Endothelial cell (in vitro differentiated cells): ENCODE results near the gene PLCB2. TPM values are rescaled to one million over a fixed set of nuclear protein-coding genes. Genes with fewer than 3 reads are reported as not detected.

Experiments
- DNase-seq: peaks from one replicate; pipeline ENCODE4 v3.0.0; 2021; ENCODE audit warnings: low spot score
- H3K27ac Mint-ChIP-seq: one replicate; pipeline ENCODE4 v1.8.0; 2021; ENCODE audit warnings: mixed read lengths, inconsistent platforms; ENCODE audit not compliant: unreplicated experiment
- H3K27me3 Mint-ChIP-seq: one replicate; pipeline ENCODE4 v1.8.0; 2021; ENCODE audit warnings: mild to moderate bottlenecking, moderate library complexity, mixed read lengths, inconsistent platforms; ENCODE audit not compliant: unreplicated experiment
- H3K36me3 Mint-ChIP-seq: one replicate; pipeline ENCODE4 v1.8.0; 2021; ENCODE audit warnings: mild to moderate bottlenecking, low read depth, mixed read lengths, inconsistent platforms; ENCODE audit not compliant: unreplicated experiment
- H3K4me1 Mint-ChIP-seq: one replicate; pipeline ENCODE4 v1.8.0; 2021; ENCODE audit warnings: mild to moderate bottlenecking, mixed read lengths, inconsistent platforms; ENCODE audit not compliant: unreplicated experiment
- H3K4me3 Mint-ChIP-seq: one replicate; pipeline ENCODE4 v1.8.0; 2021; ENCODE audit warnings: mild to moderate bottlenecking, mixed read lengths, inconsistent platforms; ENCODE audit not compliant: unreplicated experiment
- H3K9me3 Mint-ChIP-seq: one replicate; pipeline ENCODE4 v1.8.0; 2021; ENCODE audit warnings: mixed read lengths, inconsistent platforms; ENCODE audit not compliant: unreplicated experiment
- CTCF ChIP-seq: fragments of 200-600 bp; sonication (generic); IDR thresholded peaks from one replicate; pipeline ENCODE4 v1.5.0; 2021; ENCODE audit warnings: antibody characterized with exemption; ENCODE audit not compliant: unreplicated experiment
- total RNA-seq: library from RNA; stranded (reverse); fragmentation: NEBNext Ultra II Directional; extraction: Animal tissue kit (Norgen Biotek cat#: 25700); gene quantifications from one replicate; pipeline ENCODE4 v1.2.1, GENCODE V29; 2021; ENCODE audit not compliant: unreplicated experiment

The PLCB2 gene
- total RNA-seq, 1 donor from 2014 or later, result 71.3 TPM

- Mint-ChIP-seq H3K4me1 (peaks cover 51% of the 10 kb centered on the region), H3K36me3 (no peaks in the 10 kb centered on the region), H3K9me3 (no peaks in the 10 kb centered on the region), H3K27ac (no peak overlapping the region), H3K4me3 (no peak overlapping the region), H3K27me3 (peaks cover 15% of the 10 kb centered on the region)
- no peak for TF ChIP-seq CTCF
- DNase-seq, result no peak
These were observed 3.3 kb upstream of the PLCB2 start for GRCh38 chr15:40310993-40311392.

- no peak overlapping the region for H3K27ac Mint-ChIP-seq
- peak; percentile 84 for DNase-seq
- H3K36me3 Mint-ChIP-seq, result no peaks in the 10 kb centered on the region
- peaks cover 47% of the 10 kb centered on the region for H3K4me1 Mint-ChIP-seq
- no peaks in the 10 kb centered on the region for H3K9me3 Mint-ChIP-seq
- peak; percentile 78 for TF ChIP-seq CTCF
- no peak overlapping the region for H3K4me3 Mint-ChIP-seq
- H3K27me3 Mint-ChIP-seq, result peaks cover 11% of the 10 kb centered on the region
These were observed 2.5 kb upstream of the PLCB2 start for GRCh38 chr15:40310001-40310959.

- H3K4me3 Mint-ChIP-seq, result no peak overlapping the region
- peaks cover 39% of the 10 kb centered on the region for H3K4me1 Mint-ChIP-seq
- no peaks in the 10 kb centered on the region for H3K9me3 Mint-ChIP-seq
- no peak for TF ChIP-seq CTCF
- no peaks in the 10 kb centered on the region for H3K36me3 Mint-ChIP-seq
- DNase-seq, result no peak
- no peak overlapping the region for H3K27ac Mint-ChIP-seq
- H3K27me3 Mint-ChIP-seq, result peaks cover 8% of the 10 kb centered on the region
These were observed 1.7 kb upstream of the PLCB2 start for GRCh38 chr15:40309344-40309862.

- Mint-ChIP-seq H3K36me3 (no peaks in the 10 kb centered on the region), H3K9me3 (no peaks in the 10 kb centered on the region), H3K27ac (no peak overlapping the region), H3K4me1 (peaks cover 33% of the 10 kb centered on the region), H3K27me3 (peaks cover 10% of the 10 kb centered on the region), H3K4me3 (no peak overlapping the region)
- no peak for TF ChIP-seq CTCF
- DNase-seq, result no peak
These were observed 827 bp downstream of the PLCB2 start for GRCh38 chr15:40306908-40307307.

GRCh38 chr15:40306371-40306770, 1.4 kb downstream of the PLCB2 start:
- Mint-ChIP-seq H3K4me1 (peaks cover 38% of the 10 kb centered on the region), H3K4me3 (no peak overlapping the region), H3K36me3 (no peaks in the 10 kb centered on the region), H3K27me3 (peaks cover 10% of the 10 kb centered on the region), H3K9me3 (no peaks in the 10 kb centered on the region), H3K27ac (no peak overlapping the region)
- TF ChIP-seq CTCF, result no peak
- DNase-seq, result no peak
